Measurements from ENCODE around the gene ATF6B. TPM values are rescaled to one million over a fixed set of nuclear protein-coding genes. Genes with fewer than 3 reads are reported as not detected.

Gene ATF6B
- total and polyA plus RNA-seq, 2 of the 8 experiments (the other 6 are each of a cell fraction or from before 2014, with no cell fraction given) = 38.1 to 42.2 TPM

- Histone ChIP-seq H2BK120ac (replicated peaks; ENCODE audit: low read depth, low read length) (no peak overlapping the region), H2AFZ (ENCODE audit: low read length) (no peak overlapping the region), H4K20me1 (replicated peaks in 1 of 2; ENCODE audit: control insufficient read depth in 1 of 2, insufficient read depth in 2 of 2, low read length in 2 of 2) (no peaks in the 10 kb centered on the region), H3K79me1 (ENCODE audit: low read depth, low read length) (no peaks in the 10 kb centered on the region; the same call in 1 of the 2 replicates), H4K8ac (ENCODE audit: extremely low read depth, insufficient read depth, low read length) (no peak overlapping the region), H3K23ac (ENCODE audit: insufficient read length) (no peak overlapping the region), H3K4me3 (ENCODE audit: extremely low read depth in 1 of 4, insufficient read depth in 2 of 4, low read depth in 3 of 4, low read length in 4 of 4) (no peak overlapping the region), H3K23me2 (ENCODE audit: low read depth, low read length) (no peaks in the 10 kb centered on the region; the same call in 1 of the 2 replicates), H3K27ac (ENCODE audit: low read depth, low read length) (no peak overlapping the region), H3K79me2 (ENCODE audit: control insufficient read depth in 1 of 2, insufficient read depth in 2 of 2, low read length in 2 of 2) (no peaks in the 10 kb centered on the region), H3K56ac (replicated peaks; ENCODE audit: insufficient read length, low read depth, low read length) (no peak overlapping the region), H3K9me3 (ENCODE audit: insufficient read depth in 2 of 2, low read depth in 1 of 2, low read length in 1 of 2) (no peaks in the 10 kb centered on the region), H2AK5ac (ENCODE audit: low read depth, low read length) (no peak overlapping the region), H2BK15ac (ENCODE audit: low read length) (no peak overlapping the region), H4K5ac (ENCODE audit: insufficient read length, low read depth, low read length) (no peak overlapping the region), H3K27me3 (replicated peaks in 1 of 4; ENCODE audit: control insufficient read depth in 3 of 4, extremely low read depth in 1 of 4, insufficient read depth in 3 of 4, low read length in 3 of 4) (peaks cover 0 to 13% (median 11%) of the 10 kb centered on the region in 4 experiments; a peak in 5 of 7 replicates), H3K14ac (ENCODE audit: insufficient read length) (no peak overlapping the region), H4K91ac (replicated peaks; ENCODE audit: insufficient read length, low read length) (no peak overlapping the region), H2BK12ac (ENCODE audit: low read depth, low read length) (no peak overlapping the region), H3K4me2 (ENCODE audit: insufficient read depth in 1 of 2, low read depth in 2 of 2, low read length in 2 of 2) (no peak overlapping the region), H3K18ac (ENCODE audit: extremely low read depth, low read length) (no peak overlapping the region), H3K4ac (replicated peaks; ENCODE audit: insufficient read length, low read depth, low read length) (no peak overlapping the region), H2BK5ac (ENCODE audit: low read depth, low read length) (no peak overlapping the region; the same call in 1 of the 2 replicates), H3K4me1 (replicated peaks in 1 of 4; ENCODE audit: control insufficient read depth in 3 of 4, insufficient read depth in 4 of 4, low read length in 3 of 4) (peaks cover 0 to 10% (median 2%) of the 10 kb centered on the region in 4 experiments; a peak in 4 of 7 replicates), H3K9ac (replicated peaks in 1 of 4; ENCODE audit: extremely low read depth in 1 of 4, low read depth in 3 of 4, low read length in 3 of 4) (no peak overlapping the region; a peak in 1 of 7 replicates), H3K36me3 (ENCODE audit: control insufficient read depth in 2 of 4, insufficient read depth in 4 of 4, low read length in 3 of 4) (no peaks in the 10 kb centered on the region), H2BK20ac (ENCODE audit: low read length) (no peak overlapping the region)
- ChIA-PET CTCF (ENCODE audit: partially characterized antibody) (interaction anchor here (0.8 to 4.8 kb wide), 3 partner anchors 12 to 35 kb away, joined by 3 to 30 read pairs (median 28); no protein-coding TSS in a partner anchor), POLR2A (ENCODE audit: partially characterized antibody) (interaction anchor here (1.0 kb wide), 2 partner anchors 35 to 46 kb away, joined by 3 read pairs; partner anchors contain the start of gene ATF6B)
- DNase-seq (ENCODE audit: low read depth in 1 of 2, low spot score in 2 of 2) (no peak), FAIRE-seq (no peak)
- 76% methylated on average over 6 of the region's 6 CpGs; no CpG with 5 or more reads in 1 of the 2 experiments for WGBS, 2 experiments (ENCODE audit: extremely low coverage in 1 of 2, insufficient coverage in 1 of 2, insufficient read length in 1 of 2, insufficient replicate concordance in 2 of 2, low coverage in 1 of 2, low lambda C conversion rate in 2 of 2, missing lambda C conversion rate in 1 of 2)
- TF ChIP-seq, protein P1, sequence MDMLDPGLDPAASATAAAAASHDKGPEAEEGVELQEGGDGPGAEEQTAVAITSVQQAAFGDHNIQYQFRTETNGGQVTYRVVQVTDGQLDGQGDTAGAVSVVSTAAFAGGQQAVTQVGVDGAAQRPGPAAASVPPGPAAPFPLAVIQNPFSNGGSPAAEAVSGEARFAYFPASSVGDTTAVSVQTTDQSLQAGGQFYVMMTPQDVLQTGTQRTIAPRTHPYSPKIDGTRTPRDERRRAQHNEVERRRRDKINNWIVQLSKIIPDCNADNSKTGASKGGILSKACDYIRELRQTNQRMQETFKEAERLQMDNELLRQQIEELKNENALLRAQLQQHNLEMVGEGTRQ (IDR thresholded peaks at IDR 0.05; ENCODE audit: low read length) = no peak
- TF ChIP-seq BRCA1 (IDR thresholded peaks at IDR 0.05; ENCODE audit: low read depth, low read length) (no peak), RAD21 (IDR thresholded peaks at IDR 0.05 in 1 of 2, conservative IDR thresholded peaks at IDR 0.05 in 1 of 2; ENCODE audit: low read depth in 2 of 2, low read length in 2 of 2) (no peak), SAP30 (IDR thresholded peaks at IDR 0.05; ENCODE audit: insufficient read depth, insufficient replicate concordance, low read length) (no peak), NRF1 (IDR thresholded peaks at IDR 0.05; ENCODE audit: low read depth, low read length) (no peak), HDAC6 (IDR thresholded peaks at IDR 0.05; ENCODE audit: low read depth, low read length) (no peak), JUN (IDR thresholded peaks at IDR 0.05; ENCODE audit: low read depth, low read length) (no peak), RNF2 (IDR thresholded peaks at IDR 0.05; ENCODE audit: borderline replicate concordance, low read depth, low read length, missing control alignments, poor library complexity, severe bottlenecking) (no peak), JUND (IDR thresholded peaks at IDR 0.05; ENCODE audit: low read length) (no peak), POLR2AphosphoS5 (IDR thresholded peaks at IDR 0.05; ENCODE audit: low read depth, low read length) (no peak), SIX5 (IDR thresholded peaks at IDR 0.05; ENCODE audit: low read depth, low read length) (no peak)
Measured at GRCh38 chr6:32082478-32082877, 45.6 kb downstream of the ATF6B start.

All from H1 (cell line).